T-helper 2 cell (primary cell): ENCODE results near the gene CDK5RAP2.
"Not testable (repeated sequence)": the region's sequence is repeated elsewhere in the genome, so short reads cannot be mapped to it uniquely, and the experiment has no call there.

ENCODE experiments used
- DNase-seq, 5 experiments: peaks; one replicate each; pipeline versions ENCODE4 v3.0.0 to v3.0.0-alpha.2; 2012 to 2022
- total RNA-seq, 2 donors: gene quantifications; one replicate each; lab custom pipeline; 2026; lab: John Stamatoyannopoulos, UW

The CDK5RAP2 gene
- total RNA-seq = 100 to 108 reads per million in 2 donors

DNA sequence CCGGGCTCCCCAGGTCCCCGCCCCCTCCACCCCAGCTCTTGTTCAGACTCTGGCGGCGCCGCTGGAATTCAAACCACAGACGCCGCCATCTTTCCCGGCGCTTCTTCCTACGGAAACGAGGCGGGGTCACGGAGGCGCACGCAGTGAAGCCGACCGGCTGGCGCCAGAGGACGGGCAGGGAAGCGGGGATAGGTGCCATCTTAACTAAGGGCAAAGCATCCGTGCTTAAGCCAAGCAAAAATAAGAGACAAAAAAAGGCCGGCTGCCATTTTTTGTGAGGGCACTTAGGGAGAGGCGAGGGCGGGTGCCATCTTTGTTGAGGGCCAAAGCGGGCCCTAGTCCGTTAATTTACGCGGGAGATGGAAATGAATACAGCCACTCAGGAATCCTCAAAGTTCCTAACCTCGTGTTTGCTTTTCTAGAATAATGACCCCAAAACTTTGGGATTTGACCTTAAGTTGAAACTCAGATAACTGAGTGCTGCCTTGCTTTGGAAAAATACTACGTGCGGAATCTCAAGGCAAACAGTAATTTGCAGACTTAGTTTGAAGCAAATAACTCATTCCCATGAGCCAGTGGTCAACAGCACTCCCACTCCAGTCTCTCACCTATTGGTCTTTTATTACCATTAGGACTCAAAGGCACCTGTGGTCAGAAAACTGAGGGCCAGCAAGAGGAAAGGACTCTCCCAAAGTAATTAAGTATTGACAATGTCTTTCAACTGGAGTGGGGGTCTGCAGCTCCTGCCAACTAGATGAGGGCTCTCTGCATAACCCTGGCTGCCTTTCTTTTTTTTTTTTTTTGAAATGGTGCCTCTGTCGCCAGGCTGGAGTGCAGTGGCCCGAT is at the start of gene CDK5RAP2:
Gene CDK5RAP2, minus strand, starts transcription at position 117 of the 846 bp plus-strand sequence. CDS start 189 bp downstream, outside the sequence.
- peak; percentile 82 to 99 (median 90) for DNase-seq

DNA sequence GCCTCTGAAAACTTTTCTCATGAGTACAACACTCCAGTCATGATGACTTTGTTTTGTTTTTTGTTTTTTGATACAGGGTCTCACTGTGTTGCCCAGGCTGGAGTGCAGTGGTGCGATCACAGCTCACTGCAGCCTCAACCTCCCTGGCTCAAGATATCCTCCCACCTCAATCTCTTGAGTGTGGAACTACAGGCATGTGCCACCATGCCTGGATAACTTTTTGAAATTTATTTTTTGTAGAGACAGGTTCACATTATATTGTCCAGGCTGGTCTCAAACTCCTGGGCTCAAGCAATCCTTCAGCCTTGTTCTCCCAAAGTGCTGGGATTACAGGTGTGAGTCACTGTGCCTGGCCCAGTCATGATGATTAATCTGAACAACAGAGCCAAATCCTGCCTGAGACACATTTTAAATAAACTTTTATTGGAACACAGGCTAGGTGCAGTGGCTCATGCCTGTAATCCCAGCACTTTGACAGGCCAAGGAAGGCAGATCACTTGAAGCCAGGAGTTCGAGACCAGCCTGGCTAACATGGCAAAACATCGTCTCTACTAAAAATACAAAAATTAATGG is 49.0 kb upstream of the CDK5RAP2 start:
- not testable (repeated sequence) for DNase-seq

DNA sequence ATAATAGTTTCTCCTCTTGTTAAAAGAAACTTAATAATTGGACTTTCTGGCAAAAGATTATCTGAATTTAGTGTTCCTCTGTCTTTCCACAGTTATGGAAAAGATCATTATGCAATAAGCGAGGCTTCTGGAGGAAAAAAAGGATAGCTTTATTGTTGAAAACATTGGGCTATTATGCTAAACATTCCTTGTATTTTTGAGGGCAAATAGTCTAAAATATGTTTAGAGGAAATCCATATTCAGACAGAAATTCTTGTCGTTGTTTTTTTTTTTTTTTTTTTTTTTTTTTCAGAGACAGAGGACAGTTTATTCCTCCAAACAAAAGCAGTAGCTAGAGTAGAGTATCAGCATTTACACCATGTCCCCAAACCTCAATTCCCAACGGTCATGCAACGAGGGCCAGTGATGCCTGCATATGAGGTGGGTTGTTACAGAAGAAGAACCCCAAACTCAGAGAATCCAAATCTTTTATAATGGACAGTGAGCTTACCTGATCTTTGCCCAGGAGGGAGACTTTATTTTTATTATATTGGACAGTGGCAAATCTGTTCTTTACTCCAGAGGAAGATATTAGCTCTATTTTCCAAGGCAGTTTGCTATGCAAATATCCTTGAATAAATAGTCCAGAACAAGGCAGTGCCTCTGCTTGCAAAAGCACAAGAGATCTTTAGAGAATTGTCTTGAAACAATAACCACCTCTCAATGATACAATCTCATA is 48.4 kb upstream of the CDK5RAP2 start:
- DNase-seq = no peak

- DNase-seq = no peak
Measured at GRCh38 chr9:120627073-120627472, 47.1 kb upstream of the CDK5RAP2 start.

DNA sequence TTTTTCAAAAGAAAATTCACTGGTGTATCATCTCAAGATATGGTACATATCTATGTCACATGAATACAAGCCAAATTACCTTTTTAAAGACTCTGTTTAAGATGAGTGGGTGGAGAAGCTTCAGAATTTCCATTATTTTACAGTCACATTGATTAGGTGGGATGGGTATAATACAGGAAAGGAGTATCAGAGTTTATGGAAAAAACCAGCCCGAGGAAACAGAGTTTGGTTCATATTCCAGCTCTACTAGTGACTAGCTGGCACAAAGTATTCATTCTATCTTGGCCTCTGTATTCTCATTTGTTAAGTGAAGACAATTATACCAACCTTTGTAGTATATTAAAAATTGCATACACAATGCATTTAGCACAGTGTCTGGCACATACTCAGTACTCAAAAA is 46.5 kb upstream of the CDK5RAP2 start:
- DNase-seq = no peak

DNA sequence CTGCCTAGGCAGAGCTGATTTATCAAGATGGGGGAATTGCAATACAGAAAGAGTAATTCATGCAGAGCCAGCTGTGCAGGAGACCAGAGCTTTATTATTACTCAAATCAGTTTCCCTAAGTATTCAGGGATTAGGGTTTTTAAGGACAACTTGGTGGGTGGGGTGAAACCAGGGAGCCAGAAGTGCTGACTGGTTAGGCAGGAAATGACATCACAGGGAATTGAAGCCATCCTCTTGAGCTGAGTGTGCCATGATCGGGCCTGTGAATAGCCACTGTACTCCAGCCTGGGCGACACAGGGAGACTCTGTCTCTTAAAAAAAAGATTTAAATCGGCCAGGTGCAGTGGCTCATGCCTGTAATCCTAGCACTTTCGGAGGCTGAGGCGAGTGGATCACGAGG is 45.3 kb upstream of the CDK5RAP2 start:
- DNase-seq = no peak

- no peak for DNase-seq
Measured at GRCh38 chr9:120622790-120623189, 42.8 kb upstream of the CDK5RAP2 start.

DNA sequence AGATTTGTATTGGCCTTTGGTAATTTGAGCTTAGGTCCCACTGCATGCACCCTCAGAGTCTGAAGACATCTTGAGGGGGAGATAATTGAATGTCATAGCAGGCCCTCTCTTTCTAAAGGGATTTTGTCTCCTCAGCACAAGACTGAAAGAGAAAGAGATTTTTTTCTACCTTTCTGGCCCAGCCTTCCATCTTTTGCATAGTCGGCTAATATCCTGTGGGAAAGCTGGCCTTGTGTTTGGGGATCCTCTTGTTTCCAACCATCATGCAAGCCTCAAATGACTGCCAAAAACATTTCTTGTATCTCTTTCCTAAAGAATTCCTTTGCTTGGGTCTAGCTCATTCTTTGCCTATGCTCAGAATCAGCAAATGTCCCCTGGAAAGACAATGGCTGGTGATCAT is 42.0 kb upstream of the CDK5RAP2 start:
- no peak for DNase-seq

DNA sequence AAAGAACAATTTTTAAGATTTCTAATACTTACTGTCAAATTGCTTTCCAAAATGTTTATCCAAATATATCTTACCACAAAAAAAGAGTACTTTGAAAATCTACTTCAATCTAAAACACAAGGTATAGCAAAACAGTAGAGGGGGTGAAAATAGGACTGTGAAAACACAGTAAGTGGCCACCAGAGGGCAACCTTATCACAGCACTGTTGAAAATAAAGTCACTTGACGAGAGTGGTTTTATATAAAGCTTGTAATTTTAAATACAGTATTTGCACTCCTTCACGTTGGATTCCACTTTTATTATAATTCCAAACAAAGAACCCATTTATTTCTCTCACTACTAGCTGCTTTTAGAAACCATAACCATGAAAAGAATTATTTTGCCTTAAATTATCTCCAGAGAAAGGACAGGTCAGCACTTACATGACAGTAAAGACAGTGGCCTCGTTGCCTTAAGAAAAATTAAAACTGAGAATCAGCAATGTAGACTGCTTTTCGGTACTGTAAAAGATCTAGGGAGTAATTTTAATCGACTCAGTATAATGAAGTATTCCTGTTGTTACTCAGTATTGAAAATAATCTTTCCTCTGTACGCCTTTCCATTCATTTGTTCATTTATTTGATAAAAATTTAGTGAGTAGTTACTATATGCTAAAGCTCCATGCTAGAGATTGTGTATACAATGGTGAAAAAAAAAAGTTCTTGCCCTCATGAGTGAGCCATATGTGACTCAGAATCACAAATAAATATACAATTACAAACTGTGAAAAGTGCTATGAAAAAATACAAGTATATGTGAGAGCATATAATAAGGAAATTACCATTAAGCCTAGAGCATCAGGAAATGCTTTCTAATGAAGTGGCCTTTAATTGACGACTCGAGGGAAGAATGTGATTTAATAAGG is 40.0 kb upstream of the CDK5RAP2 start:
- DNase-seq = peak in 4 of 5 experiments; percentile 13 to 69 (median 28)

DNA sequence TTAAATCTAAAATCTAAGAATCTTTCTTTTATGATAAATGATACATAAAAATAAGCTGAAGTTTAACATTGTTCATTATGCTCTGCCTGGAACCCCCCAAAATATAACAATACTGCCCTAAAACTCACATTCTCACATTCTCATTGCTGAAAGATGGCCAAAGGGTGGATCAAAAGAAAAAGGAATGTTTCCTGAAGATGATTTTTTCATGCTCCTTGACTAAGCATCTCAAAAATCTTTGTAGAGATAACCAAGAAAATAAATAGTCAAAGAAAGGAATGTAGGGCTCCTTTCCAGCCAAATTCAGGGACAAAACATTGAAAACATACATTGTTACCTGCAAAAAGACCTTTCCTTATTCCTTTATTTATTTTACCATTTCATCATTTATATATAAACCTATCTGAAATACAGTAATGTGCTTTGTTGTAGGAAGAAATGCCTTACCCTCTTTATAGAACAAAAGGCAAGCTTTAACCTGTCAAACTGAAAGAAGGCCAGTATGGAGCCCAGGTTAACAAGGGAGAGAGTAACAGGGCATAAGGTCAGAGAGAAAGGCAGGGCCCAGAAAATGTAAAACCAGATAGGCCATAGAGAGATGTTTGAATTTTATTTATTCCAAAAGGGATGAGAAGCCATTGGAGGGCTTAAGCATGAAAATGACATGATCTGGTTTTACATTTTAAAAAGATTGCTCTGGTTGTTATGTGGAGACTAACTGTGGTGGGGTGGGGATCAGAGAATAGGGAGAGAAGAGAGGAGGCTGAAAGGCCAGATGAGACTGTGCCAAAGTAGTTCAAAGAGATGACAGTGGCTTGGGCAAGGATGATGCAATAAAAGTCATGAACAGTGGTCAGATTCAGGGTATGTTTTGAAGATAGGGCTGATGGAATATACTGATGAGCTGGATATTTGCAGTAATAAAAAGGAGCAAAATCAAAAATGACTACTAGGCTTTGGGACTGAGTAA is 37.3 kb upstream of the CDK5RAP2 start:
- DNase-seq = no peak

- no peak for DNase-seq
Measured at GRCh38 chr9:120612218-120612617, 32.3 kb upstream of the CDK5RAP2 start.

GRCh38 chr9:120611690-120612068 is 31.7 kb upstream of the CDK5RAP2 start:
- DNase-seq = no peak

DNA sequence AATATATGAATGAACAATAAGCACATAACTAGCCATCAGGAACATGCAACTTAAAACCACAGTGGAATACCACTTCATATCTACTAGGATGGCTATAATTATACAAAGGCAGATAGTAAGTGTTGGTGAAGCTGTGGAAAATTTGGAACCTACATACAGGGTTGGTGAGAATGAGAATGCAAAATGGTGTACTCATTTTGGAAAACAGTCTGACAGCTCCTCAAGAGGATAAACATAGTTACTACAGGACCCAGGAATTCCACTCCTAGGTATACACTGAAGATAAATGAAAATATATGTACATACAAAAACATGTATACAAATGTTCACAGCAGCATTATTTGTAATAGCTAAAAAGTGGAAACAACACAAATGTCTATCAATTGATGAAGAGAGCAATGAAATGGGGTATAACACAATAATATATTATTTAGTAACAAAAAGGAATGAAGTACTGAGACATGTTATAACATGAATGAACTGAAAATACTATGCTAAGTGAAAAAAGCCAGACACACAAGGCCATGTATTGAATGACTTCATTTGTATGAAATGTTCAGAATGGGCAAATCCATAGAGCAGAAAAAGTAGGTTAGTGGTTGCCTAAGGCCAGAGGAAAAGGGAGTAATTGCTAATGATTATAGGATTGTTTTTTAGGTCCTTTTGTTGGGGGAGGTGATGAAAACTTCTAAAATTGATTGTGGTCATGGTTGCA is 31.2 kb upstream of the CDK5RAP2 start:
- no peak for DNase-seq

DNA sequence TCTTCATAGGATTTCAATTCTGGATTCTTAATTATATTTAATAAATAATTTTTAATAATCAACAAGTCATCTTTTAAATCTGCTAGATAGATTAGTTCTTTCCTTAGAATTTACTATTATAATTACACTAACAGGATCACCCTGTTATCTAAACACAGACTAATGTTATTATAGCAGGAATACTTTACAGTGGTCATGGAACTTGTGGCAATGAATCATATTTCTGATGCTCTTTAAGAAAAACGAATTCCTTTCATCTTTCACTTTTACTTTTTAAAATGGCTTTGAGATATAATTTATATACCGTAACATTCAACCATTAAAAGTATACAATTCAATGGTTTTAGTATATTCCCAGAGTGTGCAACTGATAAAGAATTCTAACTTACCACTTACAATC is 29.7 kb upstream of the CDK5RAP2 start:
- DNase-seq = no peak

DNA sequence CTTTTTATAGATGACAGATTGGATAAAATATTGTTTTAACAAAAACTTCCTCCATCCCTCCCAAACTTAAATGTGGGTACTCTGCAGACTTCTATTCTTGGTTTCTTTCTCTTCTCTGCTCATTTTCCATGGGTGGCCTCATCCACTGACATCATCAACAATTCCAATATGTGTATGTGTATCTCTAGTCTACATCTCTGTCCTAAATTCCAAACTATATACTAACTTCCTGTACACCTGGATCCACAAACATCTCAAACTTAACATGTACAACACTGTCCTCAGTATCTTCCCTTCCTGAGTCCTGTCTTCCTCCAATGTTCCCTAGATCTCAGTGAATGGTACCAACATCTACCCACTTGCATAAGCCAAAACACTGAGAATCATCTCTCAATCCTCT is 28.5 kb upstream of the CDK5RAP2 start:
- DNase-seq = no peak

DNA sequence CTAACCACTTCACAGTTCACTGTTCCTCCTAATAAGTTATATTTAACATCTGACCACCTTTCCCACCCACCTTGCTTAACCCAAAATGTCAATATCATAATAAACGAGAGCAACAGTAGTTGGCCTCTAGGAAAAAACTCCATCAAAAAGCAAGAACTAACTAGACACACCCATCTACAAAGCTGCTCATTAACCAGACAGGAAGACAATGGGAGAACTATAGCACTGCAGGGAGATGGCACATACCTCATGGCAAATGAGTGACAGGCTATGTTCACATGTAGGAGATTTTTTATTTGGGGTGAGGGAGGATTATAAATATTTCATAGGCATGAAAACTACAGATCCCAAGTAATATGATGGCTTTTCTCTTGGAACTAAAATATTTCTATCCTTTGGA is 23.6 kb upstream of the CDK5RAP2 start:
- DNase-seq = no peak

DNA sequence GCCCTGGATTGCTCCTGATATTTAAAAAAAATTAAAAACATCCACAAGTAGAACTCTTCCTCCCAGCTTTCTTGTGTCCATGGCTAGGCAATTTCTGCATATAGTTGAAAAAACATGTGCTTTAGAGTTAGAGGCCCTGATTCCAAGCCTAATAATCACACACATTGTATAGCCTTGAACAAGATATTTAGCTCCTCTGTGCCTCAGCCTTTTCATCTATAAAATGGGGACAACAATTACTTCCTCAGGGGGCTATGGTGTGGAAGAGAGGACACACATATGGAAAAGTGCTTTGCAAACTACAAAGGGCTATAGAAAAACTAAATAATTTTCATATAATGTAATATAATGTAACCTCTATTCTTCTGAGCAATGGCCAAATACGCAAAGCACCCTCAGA is 23.0 kb upstream of the CDK5RAP2 start:
- DNase-seq = no peak

- DNase-seq = no peak
Measured at GRCh38 chr9:120593955-120594277, 13.9 kb upstream of the CDK5RAP2 start.

DNA sequence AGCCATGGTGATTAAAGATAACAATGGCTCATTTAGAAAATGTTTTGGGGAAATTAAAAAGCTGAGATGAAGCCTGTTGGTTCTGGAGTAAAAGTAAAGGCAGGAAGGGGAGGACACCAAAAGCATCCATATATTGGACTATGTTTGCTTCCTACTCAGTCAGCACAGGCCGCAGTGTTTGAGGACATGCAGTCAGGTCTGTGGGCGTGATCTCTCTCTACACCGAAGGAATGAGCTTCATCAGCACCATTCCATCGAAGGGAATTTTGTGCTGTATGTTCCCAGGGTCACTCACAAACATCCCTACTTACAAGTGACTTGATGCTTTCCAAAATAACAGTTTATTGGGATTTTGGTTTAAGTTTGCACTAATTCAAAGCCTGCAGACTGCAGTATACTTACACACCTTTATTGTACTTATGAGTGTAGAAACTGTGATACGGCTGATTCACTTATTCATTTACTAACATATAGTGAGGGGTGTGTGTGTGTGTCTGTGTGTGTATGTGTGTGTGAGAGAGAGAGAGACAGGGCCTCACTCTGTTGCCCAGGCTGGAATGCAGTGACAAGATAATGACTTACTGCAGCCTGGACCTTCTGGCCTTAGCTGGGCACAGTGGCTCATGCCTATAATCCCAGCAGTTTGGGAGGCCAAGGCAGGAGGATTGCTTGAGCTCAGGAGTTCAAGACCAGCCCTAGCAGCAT is 13.4 kb upstream of the CDK5RAP2 start:
- DNase-seq = no peak

- DNase-seq = no peak
Measured at GRCh38 chr9:120592210-120592609, 12.2 kb upstream of the CDK5RAP2 start.
